DND-41 (cell line): ENCODE data around the gene LBHD2.
A peak's percentile ranks its signal among the peaks of the same experiment; 100 is the strongest.

Experiments
- ATAC-seq: fragments of 200-7000 bp; cut with Tn5 transposase; 3 replicates; pipeline ENCODE4 v1.9.1; 2021; ENCODE audit warnings: low read depth; ENCODE audit not compliant: insufficient read depth
- DNase-seq: peaks from one replicate; pipeline ENCODE4 v3.0.0-alpha.2; 2020
- H2AFZ ChIP-seq: 2 replicates; pipeline ENCODE4 v1.6.0; 2012; ENCODE audit warnings: low read depth, low read length
- H3K27ac ChIP-seq: 2 replicates; pipeline ENCODE4 v1.5.1; 2012; ENCODE audit warnings: low read length, inconsistent platforms
- H3K27me3 ChIP-seq: fragments of 200-600 bp; sonication (generic); 2 replicates; pipeline ENCODE4 v1.6.0; 2012; ENCODE audit warnings: low read length, mild to moderate bottlenecking, inconsistent platforms; ENCODE audit not compliant: insufficient read depth, poor library complexity
- H3K36me3 ChIP-seq: 2 replicates; pipeline ENCODE4 v1.5.1; 2012; ENCODE audit warnings: low read length, inconsistent platforms; ENCODE audit not compliant: insufficient read depth
- H3K4me1 ChIP-seq: 2 replicates; pipeline ENCODE4 v1.5.1; 2012; ENCODE audit warnings: mild to moderate bottlenecking, low read length; ENCODE audit not compliant: insufficient read depth
- H3K4me2 ChIP-seq: 2 replicates; pipeline ENCODE4 v1.6.0; 2012; ENCODE audit warnings: mild to moderate bottlenecking, moderate library complexity, low read length, inconsistent platforms; ENCODE audit not compliant: insufficient read depth
- H3K4me3 ChIP-seq, 2 experiments: fragments of 200-600 bp in 1 of 2; shearing (Covaris generic) in 1 of 2; 2 replicates each; pipeline ENCODE4 v1.5.1; 2012 to 2016; ENCODE audit warnings: inconsistent platforms in 2 of 2, low read length in 2 of 2, mild to moderate bottlenecking in 2 of 2, low read depth in 1 of 2, moderate library complexity in 1 of 2
- H3K79me2 ChIP-seq: 2 replicates; pipeline ENCODE4 v1.6.0; 2012; ENCODE audit warnings: low read length, inconsistent platforms; ENCODE audit not compliant: insufficient read depth
- H3K9ac ChIP-seq: 2 replicates; pipeline ENCODE4 v1.6.0; 2012; ENCODE audit warnings: low read depth, mild to moderate bottlenecking, inconsistent platforms, low read length, moderate library complexity
- H3K9me3 ChIP-seq: 2 replicates; pipeline ENCODE4 v1.5.1; 2012; ENCODE audit warnings: low read length, moderate library complexity, mild to moderate bottlenecking, inconsistent platforms; ENCODE audit not compliant: insufficient read depth, severe bottlenecking
- H4K20me1 ChIP-seq: 2 replicates; pipeline ENCODE4 v1.6.0; 2012; ENCODE audit warnings: low read length; ENCODE audit not compliant: insufficient read depth
- EZH2 ChIP-seq: IDR thresholded peaks from 3 replicates; pipeline ENCODE4 v1.6.1; 2012; ENCODE audit warnings: borderline replicate concordance, low read depth, mild to moderate bottlenecking, moderate library complexity, low read length, inconsistent platforms; ENCODE audit not compliant: severe bottlenecking
- TF ChIP-seq, protein P1 (sequence below): IDR thresholded peaks from 2 replicates; pipeline ENCODE4 v1.5.1; 2012; ENCODE audit warnings: borderline replicate concordance, low read length, moderate library complexity, mild to moderate bottlenecking; ENCODE audit not compliant: poor library complexity, severe bottlenecking; ENCODE audit errors: extremely low read depth

LBHD2 gene

GRCh38 chr14:103091041-103091882, 7.3 kb downstream of the LBHD2 start:
- no peak for TF ChIP-seq EZH2
- TF ChIP-seq, protein P1, sequence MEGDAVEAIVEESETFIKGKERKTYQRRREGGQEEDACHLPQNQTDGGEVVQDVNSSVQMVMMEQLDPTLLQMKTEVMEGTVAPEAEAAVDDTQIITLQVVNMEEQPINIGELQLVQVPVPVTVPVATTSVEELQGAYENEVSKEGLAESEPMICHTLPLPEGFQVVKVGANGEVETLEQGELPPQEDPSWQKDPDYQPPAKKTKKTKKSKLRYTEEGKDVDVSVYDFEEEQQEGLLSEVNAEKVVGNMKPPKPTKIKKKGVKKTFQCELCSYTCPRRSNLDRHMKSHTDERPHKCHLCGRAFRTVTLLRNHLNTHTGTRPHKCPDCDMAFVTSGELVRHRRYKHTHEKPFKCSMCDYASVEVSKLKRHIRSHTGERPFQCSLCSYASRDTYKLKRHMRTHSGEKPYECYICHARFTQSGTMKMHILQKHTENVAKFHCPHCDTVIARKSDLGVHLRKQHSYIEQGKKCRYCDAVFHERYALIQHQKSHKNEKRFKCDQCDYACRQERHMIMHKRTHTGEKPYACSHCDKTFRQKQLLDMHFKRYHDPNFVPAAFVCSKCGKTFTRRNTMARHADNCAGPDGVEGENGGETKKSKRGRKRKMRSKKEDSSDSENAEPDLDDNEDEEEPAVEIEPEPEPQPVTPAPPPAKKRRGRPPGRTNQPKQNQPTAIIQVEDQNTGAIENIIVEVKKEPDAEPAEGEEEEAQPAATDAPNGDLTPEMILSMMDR = peak; percentile 65
- ATAC-seq = peak; percentile 92
- peak; percentile 77 for DNase-seq
- Histone ChIP-seq H3K4me3 (peak overlapping the region in 1 of 2 experiments; percentile 43; a peak in 2 of 4 replicates), H3K9ac (peak overlapping the region; percentile 26; the same call in 1 of the 2 replicates), H4K20me1 (peaks cover 10% of the 10 kb centered on the region), H3K9me3 (no peaks in the 10 kb centered on the region), H3K27ac (no peak overlapping the region), H3K36me3 (no peaks in the 10 kb centered on the region), H3K4me2 (peak overlapping the region; percentile 70), H3K4me1 (peaks cover 16% of the 10 kb centered on the region), H3K79me2 (no peaks in the 10 kb centered on the region), H2AFZ (peak overlapping the region; percentile 51), H3K27me3 (peaks cover 13% of the 10 kb centered on the region)

- DNase-seq = no peak
- no peaks in the 10 kb centered on the region for H3K79me2 ChIP-seq
- peak overlapping the region; percentile 70 for H3K4me2 ChIP-seq
- no peak overlapping the region for H3K27ac ChIP-seq
- no peak overlapping the region for H2AFZ ChIP-seq
- H4K20me1 ChIP-seq = peaks cover 8% of the 10 kb centered on the region
- peaks cover 16% of the 10 kb centered on the region for H3K4me1 ChIP-seq
- no peaks in the 10 kb centered on the region for H3K9me3 ChIP-seq
- no peaks in the 10 kb centered on the region for H3K36me3 ChIP-seq
- TF ChIP-seq EZH2 = no peak
- TF ChIP-seq, protein P1 = no peak
- peak overlapping the region in 1 of 2 experiments; percentile 43; a peak in 1 of 4 replicates for H3K4me3 ChIP-seq
- no peak; the same call in 2 of the 3 replicates for ATAC-seq
- H3K9ac ChIP-seq = no peak overlapping the region
- H3K27me3 ChIP-seq = peaks cover 13% of the 10 kb centered on the region
These were observed 7.8 kb downstream of the LBHD2 start for GRCh38 chr14:103091883-103092222.

- Histone ChIP-seq H2AFZ (no peak overlapping the region), H3K4me1 (peaks cover 16% of the 10 kb centered on the region), H3K4me2 (no peak overlapping the region)
These were observed 9.9 kb downstream of the LBHD2 start for GRCh38 chr14:103093856-103094405.

More at GRCh38 chr14:103093856-103094405, 9.9 kb downstream of the LBHD2 start:
- H3K27me3 ChIP-seq = peaks cover 13% of the 10 kb centered on the region
- peaks cover 8% of the 10 kb centered on the region; the same call in 1 of the 2 replicates for H4K20me1 ChIP-seq
- no peak for TF ChIP-seq EZH2
- TF ChIP-seq, protein P1 = no peak
- H3K27ac ChIP-seq = no peak overlapping the region
- H3K4me3 ChIP-seq = no peak overlapping the region
- no peak for ATAC-seq
- no peaks in the 10 kb centered on the region for H3K9me3 ChIP-seq
- DNase-seq = no peak
- H3K9ac ChIP-seq = no peak overlapping the region
- no peaks in the 10 kb centered on the region for H3K79me2 ChIP-seq
- H3K36me3 ChIP-seq = no peaks in the 10 kb centered on the region
